Lung (tissue), 12 donors: ENCODE results near the gene TCFL5. TPM values are rescaled to one million over a fixed set of nuclear protein-coding genes. Genes with fewer than 3 reads are reported as not detected.

Experiments used
- ATAC-seq: fragments of 200-7000 bp; cut with Tn5 transposase; one replicate; pipeline ENCODE4 v1.9.1; 2020; ENCODE audit warnings: moderate number of reproducible peaks; ENCODE audit not compliant: insufficient read depth, low FRiP score
- DNase-seq, 3 donors: peaks; one replicate each; pipeline ENCODE4 v3.0.0-alpha.2; 2013 to 2017
- H3K27ac ChIP-seq, 2 donors: one replicate each; pipeline ENCODE4 v1.5.1; 2013; ENCODE audit warnings: mild to moderate bottlenecking in 2 of 2, moderate library complexity in 2 of 2, control low read depth in 1 of 2, inconsistent platforms in 1 of 2, low read depth in 1 of 2, low read length in 1 of 2
- H3K27me3 ChIP-seq, 3 donors: one replicate each; pipeline ENCODE4 v1.5.1; 2013; ENCODE audit warnings: low read length in 2 of 3; ENCODE audit not compliant: control insufficient read depth in 3 of 3, insufficient read depth in 3 of 3
- H3K36me3 ChIP-seq, 4 donors: one replicate each; pipeline ENCODE4 v1.5.1; 2013; ENCODE audit warnings: low read length in 4 of 4, mild to moderate bottlenecking in 1 of 4, moderate library complexity in 1 of 4; ENCODE audit not compliant: control insufficient read depth in 4 of 4, insufficient read depth in 4 of 4
- H3K4me1 ChIP-seq, 5 donors: one replicate each; pipeline ENCODE4 v1.5.1; 2013; ENCODE audit warnings: low read length in 5 of 5, mild to moderate bottlenecking in 2 of 5, moderate library complexity in 1 of 5; ENCODE audit not compliant: control insufficient read depth in 5 of 5, insufficient read depth in 5 of 5
- H3K4me3 ChIP-seq: one replicate; pipeline ENCODE4 v1.5.1; 2013; ENCODE audit warnings: mild to moderate bottlenecking, control low read depth, moderate library complexity
- H3K9ac ChIP-seq, 2 donors: one replicate each; pipeline ENCODE4 v1.5.1; 2013; ENCODE audit warnings: low read length in 2 of 2, control low read depth in 1 of 2; ENCODE audit not compliant: insufficient read depth in 1 of 2
- H3K9me3 ChIP-seq, 4 donors: one replicate each; pipeline ENCODE4 v1.5.1; 2013; ENCODE audit warnings: low read length in 3 of 4, mild to moderate bottlenecking in 1 of 4, moderate library complexity in 1 of 4; ENCODE audit not compliant: control insufficient read depth in 4 of 4, insufficient read depth in 3 of 4
- CTCF ChIP-seq: IDR thresholded peaks from 2 replicates; pipeline ENCODE4 v1.5.1; 2012; ENCODE audit warnings: mild to moderate bottlenecking; ENCODE audit errors: control extremely low read depth, extremely low read depth
- WGBS, 2 donors: extraction: QIAGEN DNeasy Blood & Tissue Kit; methylation state at CpG; one replicate each; pipeline ENCODE4 v1.1.7; 2013; 5-methylcytosine and 5-hydroxymethylcytosine counted together
- polyA plus RNA-seq, 2 donors: library from polyadenylated mRNA; stranded (reverse); fragments of 200-250 nt; gene quantifications; one replicate each; pipeline ENCODE4 v1.2.1, GENCODE V29; 2013
- total RNA-seq, 2 donors: library from RNA; depleted of rRNA in 1 of 2; stranded (reverse); fragments of >200 nt in 1 of 2; gene quantifications; one replicate each; pipeline ENCODE4 v1.2.1, GENCODE V29; 2014 to 2021
- donor health status: control.
- donor health status: control.
- donor health status: Bipolar disorder and iron deficiency.
- donor health status: healthy.
- donor health status: DM: yes; HTN: yes; CAD: no.

The TCFL5 gene
- total and polyA plus RNA-seq, 4 donors = 3.8 to 8.6 (median 6.1) TPM

GRCh38 chr20:62828051-62828450 is 33.6 kb downstream of the TCFL5 start:
- 87 to 92% methylated on average over 9 of the region's 9 CpGs for WGBS, 2 donors

GRCh38 chr20:62827311-62828038 is 34.1 kb downstream of the TCFL5 start:
- Histone ChIP-seq H3K36me3 (no peaks in the 10 kb centered on the region), H3K4me1 (peaks cover 0 to 30% (median 7%) of the 10 kb centered on the region in 5 donors), H3K4me3 (no peak overlapping the region), H3K27me3 (no peaks in the 10 kb centered on the region), H3K9me3 (no peaks in the 10 kb centered on the region), H3K27ac (no peak overlapping the region), H3K9ac (no peak overlapping the region)
- WGBS, 2 donors = 84 to 93% methylated on average over 29 of the region's 29 CpGs
- ATAC-seq (no peak), DNase-seq (no peak)
- no peak for TF ChIP-seq CTCF

More at GRCh38 chr20:62828051-62828450, 33.6 kb downstream of the TCFL5 start:
- H3K9me3 ChIP-seq = no peaks in the 10 kb centered on the region
- no peaks in the 10 kb centered on the region for H3K27me3 ChIP-seq
- H3K4me1 ChIP-seq = peaks cover 0 to 36% (median 7%) of the 10 kb centered on the region in 5 donors
- no peak overlapping the region for H3K27ac ChIP-seq
- H3K9ac ChIP-seq = no peak overlapping the region
- no peak for DNase-seq
- no peak for ATAC-seq
- H3K4me3 ChIP-seq = no peak overlapping the region
- TF ChIP-seq CTCF = no peak
- no peaks in the 10 kb centered on the region for H3K36me3 ChIP-seq

- TF ChIP-seq CTCF = no peak
- Histone ChIP-seq H3K36me3 (no peaks in the 10 kb centered on the region), H3K4me1 (peaks cover 0 to 23% (median 6%) of the 10 kb centered on the region in 5 donors), H3K4me3 (no peak overlapping the region), H3K9me3 (no peaks in the 10 kb centered on the region), H3K9ac (no peak overlapping the region), H3K27ac (no peak overlapping the region), H3K27me3 (no peaks in the 10 kb centered on the region)
- no peak for ATAC-seq
- 91 to 93% methylated on average over 24 of the region's 24 CpGs for WGBS, 2 donors
- no peak for DNase-seq
Measured at GRCh38 chr20:62826646-62827310, 34.8 kb downstream of the TCFL5 start.
